CD4-positive, alpha-beta T cell (primary cell): ENCODE results near the gene ABHD4. TPM values are rescaled to one million over a fixed set of nuclear protein-coding genes. Genes with fewer than 3 reads are reported as not detected.

Experiments used
- ATAC-seq: fragments of 200-7000 bp; cut with Tn5 transposase; one replicate; pipeline ENCODE4 v1.10.0; 2022; ENCODE audit warnings: mild to moderate bottlenecking; ENCODE audit not compliant: poor library complexity
- CTCF ChIA-PET: fragments of 350-600 bp; sonication (Branson Sonifier 250); formaldehyde crosslinking; loops from one replicate; lab custom pipeline; 2021; ENCODE audit warnings: antibody characterized with exemption, inconsistent platforms; lab: Charles Lee
- POLR2A ChIA-PET: fragments of 350-600 bp; sonication (Branson Sonifier 250); formaldehyde crosslinking; loops from one replicate; lab custom pipeline; 2021; ENCODE audit warnings: antibody characterized with exemption, inconsistent platforms; lab: Charles Lee
- DNase-seq, 14 experiments: peaks; one replicate each; pipeline ENCODE4 v3.0.0-alpha.2; 2013 to 2020; ENCODE audit warnings: mixed read lengths in 2 of 14
- H3K27ac ChIP-seq, 2 donors: one replicate each; pipeline versions ENCODE4 v1.5.1 to v1.7.0; 2013; ENCODE audit warnings: low read length in 2 of 2, low read depth in 1 of 2, mild to moderate bottlenecking in 1 of 2
- H3K27me3 ChIP-seq, 2 experiments: 1 replicate in 1 of 2; 2 replicates in 1 of 2; pipeline versions ENCODE4 v1.6.1 to v1.7.0; 2013; ENCODE audit warnings: low read length in 2 of 2, control low read depth in 1 of 2, mild to moderate bottlenecking in 1 of 2, moderate library complexity in 1 of 2; ENCODE audit not compliant: insufficient read depth in 2 of 2, control insufficient read depth in 1 of 2
- H3K36me3 ChIP-seq: one replicate; pipeline ENCODE4 v1.6.1; 2013; ENCODE audit warnings: low read length, control low read depth; ENCODE audit not compliant: insufficient read depth
- H3K4me1 ChIP-seq: one replicate; pipeline ENCODE4 v1.6.1; 2013; ENCODE audit warnings: low read length, control low read depth; ENCODE audit not compliant: insufficient read depth
- H3K4me3 ChIP-seq: one replicate; pipeline ENCODE4 v1.5.1; 2013; ENCODE audit warnings: mild to moderate bottlenecking, low read length, moderate library complexity
- H3K9me3 ChIP-seq, 2 experiments: 1 replicate in 1 of 2; 2 replicates in 1 of 2; pipeline versions ENCODE4 v1.6.1 to v1.7.0; 2013; ENCODE audit warnings: low read length in 2 of 2, mild to moderate bottlenecking in 2 of 2, control low read depth in 1 of 2, moderate library complexity in 1 of 2; ENCODE audit not compliant: control insufficient read depth in 1 of 2, insufficient read depth in 1 of 2
- H3K27ac Mint-ChIP-seq: one replicate; pipeline ENCODE4 v1.8.0; 2020; ENCODE audit warnings: mixed read lengths
- H3K27me3 Mint-ChIP-seq: one replicate; pipeline ENCODE4 v1.8.0; 2021; ENCODE audit warnings: mixed read lengths
- H3K36me3 Mint-ChIP-seq: one replicate; pipeline ENCODE4 v1.8.0; 2021; ENCODE audit warnings: low read depth, mixed read lengths
- H3K4me1 Mint-ChIP-seq: one replicate; pipeline ENCODE4 v1.8.0; 2021; ENCODE audit warnings: low read depth, mixed read lengths
- H3K4me3 Mint-ChIP-seq: one replicate; pipeline ENCODE4 v1.8.0; 2020; ENCODE audit warnings: mild to moderate bottlenecking, mixed read lengths
- H3K9me3 Mint-ChIP-seq: one replicate; pipeline ENCODE4 v1.8.0; 2020; ENCODE audit warnings: mixed read lengths
- intact Hi-C, 2 experiments: fragments of 100-400 bp; cut with DNase I in 1 of 2; cut with micrococcal nuclease in 1 of 2; formaldehyde crosslinking; loops; one replicate each; pipeline versions ENCODE4 v1.15.1 to v1.9.0; 2023 to 2025; cut with DNase I, micrococcal nuclease
- total RNA-seq, 174 experiments: library from RNA in 2 of 174; stranded (reverse) in 2 of 174; gene quantifications; one replicate each; pipeline ENCODE4 v1.2.3 and lab custom pipeline; 2021 to 2026
- TF ChIP-seq, protein P1 (sequence below): fragments of 200-600 bp; IDR thresholded peaks from one replicate; pipeline ENCODE4 v1.8.0; 2022; ENCODE audit warnings: antibody characterized with exemption, mild to moderate bottlenecking

ABHD4 gene
- total RNA-seq, 2 experiments from 2014 or later: 7.1 to 8.9 TPM

DNA sequence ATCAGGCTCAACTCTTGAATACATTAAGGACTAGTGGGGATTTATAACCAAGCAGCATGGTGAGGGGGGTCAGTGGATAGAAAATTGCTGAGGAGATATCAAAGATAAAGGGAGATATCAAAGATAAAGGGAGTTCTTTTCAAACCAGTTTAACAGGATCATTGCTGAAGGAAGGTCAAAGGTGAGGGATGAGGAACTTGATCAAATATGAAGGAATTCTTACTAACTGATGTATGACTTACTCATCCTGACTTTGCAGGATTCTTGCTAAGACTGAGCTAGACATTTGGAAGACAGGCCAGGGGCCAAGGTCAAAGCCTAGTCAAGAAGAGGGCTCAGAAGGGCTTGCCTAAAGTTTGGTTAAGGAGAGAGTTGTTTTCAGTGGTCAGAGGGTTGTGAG, 4.8 kb downstream of the ABHD4 start:
- H3K9me3 Mint-ChIP-seq: no peaks in the 10 kb centered on the region
- peaks cover 61% of the 10 kb centered on the region for H3K36me3 ChIP-seq
- no peak overlapping the region for H3K4me3 Mint-ChIP-seq
- H3K27ac Mint-ChIP-seq: no peak overlapping the region
- no peak for DNase-seq
- H3K4me3 ChIP-seq: no peak overlapping the region
- peaks cover 70% of the 10 kb centered on the region for H3K36me3 Mint-ChIP-seq
- ChIA-PET POLR2A (interaction anchor here (0.7 kb wide), 1 partner anchor 14 kb away, joined by 3 read pairs; the partner anchor contains the start of gene DAD1), CTCF (no interaction called here)
- H3K27me3 Mint-ChIP-seq: no peaks in the 10 kb centered on the region
- H3K4me1 Mint-ChIP-seq: peaks cover 19% of the 10 kb centered on the region
- ATAC-seq: no peak
- TF ChIP-seq, protein P1, sequence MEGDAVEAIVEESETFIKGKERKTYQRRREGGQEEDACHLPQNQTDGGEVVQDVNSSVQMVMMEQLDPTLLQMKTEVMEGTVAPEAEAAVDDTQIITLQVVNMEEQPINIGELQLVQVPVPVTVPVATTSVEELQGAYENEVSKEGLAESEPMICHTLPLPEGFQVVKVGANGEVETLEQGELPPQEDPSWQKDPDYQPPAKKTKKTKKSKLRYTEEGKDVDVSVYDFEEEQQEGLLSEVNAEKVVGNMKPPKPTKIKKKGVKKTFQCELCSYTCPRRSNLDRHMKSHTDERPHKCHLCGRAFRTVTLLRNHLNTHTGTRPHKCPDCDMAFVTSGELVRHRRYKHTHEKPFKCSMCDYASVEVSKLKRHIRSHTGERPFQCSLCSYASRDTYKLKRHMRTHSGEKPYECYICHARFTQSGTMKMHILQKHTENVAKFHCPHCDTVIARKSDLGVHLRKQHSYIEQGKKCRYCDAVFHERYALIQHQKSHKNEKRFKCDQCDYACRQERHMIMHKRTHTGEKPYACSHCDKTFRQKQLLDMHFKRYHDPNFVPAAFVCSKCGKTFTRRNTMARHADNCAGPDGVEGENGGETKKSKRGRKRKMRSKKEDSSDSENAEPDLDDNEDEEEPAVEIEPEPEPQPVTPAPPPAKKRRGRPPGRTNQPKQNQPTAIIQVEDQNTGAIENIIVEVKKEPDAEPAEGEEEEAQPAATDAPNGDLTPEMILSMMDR: no peak
- H3K27me3 ChIP-seq: no peaks in the 10 kb centered on the region
- H3K27ac ChIP-seq: no peak overlapping the region
- H3K4me1 ChIP-seq: peaks cover 13% of the 10 kb centered on the region
- intact Hi-C loops: no loop called here
- H3K9me3 ChIP-seq: no peaks in the 10 kb centered on the region

DNA sequence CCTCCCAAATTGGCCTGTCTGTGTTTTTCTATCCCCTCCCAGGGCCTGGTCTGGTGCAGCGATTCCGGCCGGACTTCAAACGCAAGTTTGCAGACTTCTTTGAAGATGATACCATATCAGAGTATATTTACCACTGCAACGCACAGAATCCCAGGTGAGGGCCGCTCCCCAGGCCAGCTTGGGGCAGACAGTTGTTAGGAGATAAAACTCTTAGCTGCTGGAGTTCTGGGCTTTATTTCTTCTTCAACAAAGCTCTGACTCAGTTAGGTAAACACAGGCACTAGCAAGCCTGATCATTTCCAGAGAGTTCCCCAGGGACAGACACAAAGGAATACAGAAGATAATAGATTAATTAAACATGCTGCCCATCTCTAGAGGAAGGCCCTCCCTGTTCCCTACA, 8.3 kb downstream of the ABHD4 start:
- Mint-ChIP-seq H3K27me3 (no peaks in the 10 kb centered on the region), H3K4me3 (no peak overlapping the region), H3K36me3 (peaks cover 88% of the 10 kb centered on the region), H3K4me1 (no peaks in the 10 kb centered on the region), H3K9me3 (no peaks in the 10 kb centered on the region), H3K27ac (no peak overlapping the region)
- TF ChIP-seq, protein P1: no peak
- intact Hi-C loops: no loop called here
- no peaks in the 10 kb centered on the region for H3K9me3 ChIP-seq
- no peak overlapping the region for H3K4me3 ChIP-seq
- no peak overlapping the region for H3K27ac ChIP-seq
- DNase-seq (no peak), ATAC-seq (no peak)
- peaks cover 87% of the 10 kb centered on the region for H3K36me3 ChIP-seq
- no peaks in the 10 kb centered on the region for H3K4me1 ChIP-seq
- ChIA-PET CTCF (no interaction called here), POLR2A (no interaction called here)
- H3K27me3 ChIP-seq: no peaks in the 10 kb centered on the region

DNA sequence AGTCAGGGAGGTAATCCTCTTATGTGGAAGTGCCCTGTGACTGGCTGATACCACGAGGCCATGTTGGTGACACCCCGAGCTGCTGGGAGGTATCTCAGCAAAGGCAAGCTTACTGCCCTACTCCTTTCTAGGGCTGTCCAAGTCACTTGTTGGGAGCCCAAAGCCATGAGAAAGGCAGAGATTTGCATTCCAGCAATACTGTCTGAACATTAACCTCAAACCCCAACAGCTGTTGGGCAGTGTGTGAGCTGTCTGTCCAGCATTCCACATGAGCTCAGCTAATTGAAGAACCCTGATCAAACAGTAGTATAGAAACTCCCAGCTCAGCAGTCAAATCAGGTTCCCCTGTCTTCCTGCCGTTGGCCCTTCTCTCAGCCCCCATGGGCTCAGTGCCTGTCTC, 9.2 kb downstream of the ABHD4 start:
- ATAC-seq (no peak), DNase-seq (no peak)
- H3K9me3 ChIP-seq: no peaks in the 10 kb centered on the region
- ChIA-PET POLR2A (interaction anchor here (0.9 kb wide), 1 partner anchor 18 kb away, joined by 3 read pairs; no protein-coding TSS in a partner anchor), CTCF (no interaction called here)
- peaks cover 81% of the 10 kb centered on the region for H3K36me3 ChIP-seq
- no peaks in the 10 kb centered on the region for H3K4me1 ChIP-seq
- no peaks in the 10 kb centered on the region for H3K4me1 Mint-ChIP-seq
- intact Hi-C loops: no loop called here
- no peak overlapping the region for H3K4me3 Mint-ChIP-seq
- H3K27me3 Mint-ChIP-seq: no peaks in the 10 kb centered on the region
- H3K36me3 Mint-ChIP-seq: peaks cover 90% of the 10 kb centered on the region
- H3K9me3 Mint-ChIP-seq: no peaks in the 10 kb centered on the region
- TF ChIP-seq, protein P1: no peak
- H3K4me3 ChIP-seq: no peak overlapping the region
- no peak overlapping the region for H3K27ac ChIP-seq
- H3K27ac Mint-ChIP-seq: no peak overlapping the region
- no peaks in the 10 kb centered on the region for H3K27me3 ChIP-seq
